22Rv1 (cell line): ENCODE measurements around the gene PTMA.

Experiments
- ZFX ChIP-seq: fragments of 450-650 bp; IDR thresholded peaks from 2 replicates; pipeline ENCODE4 v1.6.1; 2017; ENCODE audit warnings: antibody characterized with exemption, borderline replicate concordance
- TF ChIP-seq, protein P1 (sequence below): fragments of 450-650 bp; IDR thresholded peaks from 2 replicates; pipeline ENCODE4 v1.5.1; 2017; ENCODE audit warnings: mild to moderate bottlenecking

DNA sequence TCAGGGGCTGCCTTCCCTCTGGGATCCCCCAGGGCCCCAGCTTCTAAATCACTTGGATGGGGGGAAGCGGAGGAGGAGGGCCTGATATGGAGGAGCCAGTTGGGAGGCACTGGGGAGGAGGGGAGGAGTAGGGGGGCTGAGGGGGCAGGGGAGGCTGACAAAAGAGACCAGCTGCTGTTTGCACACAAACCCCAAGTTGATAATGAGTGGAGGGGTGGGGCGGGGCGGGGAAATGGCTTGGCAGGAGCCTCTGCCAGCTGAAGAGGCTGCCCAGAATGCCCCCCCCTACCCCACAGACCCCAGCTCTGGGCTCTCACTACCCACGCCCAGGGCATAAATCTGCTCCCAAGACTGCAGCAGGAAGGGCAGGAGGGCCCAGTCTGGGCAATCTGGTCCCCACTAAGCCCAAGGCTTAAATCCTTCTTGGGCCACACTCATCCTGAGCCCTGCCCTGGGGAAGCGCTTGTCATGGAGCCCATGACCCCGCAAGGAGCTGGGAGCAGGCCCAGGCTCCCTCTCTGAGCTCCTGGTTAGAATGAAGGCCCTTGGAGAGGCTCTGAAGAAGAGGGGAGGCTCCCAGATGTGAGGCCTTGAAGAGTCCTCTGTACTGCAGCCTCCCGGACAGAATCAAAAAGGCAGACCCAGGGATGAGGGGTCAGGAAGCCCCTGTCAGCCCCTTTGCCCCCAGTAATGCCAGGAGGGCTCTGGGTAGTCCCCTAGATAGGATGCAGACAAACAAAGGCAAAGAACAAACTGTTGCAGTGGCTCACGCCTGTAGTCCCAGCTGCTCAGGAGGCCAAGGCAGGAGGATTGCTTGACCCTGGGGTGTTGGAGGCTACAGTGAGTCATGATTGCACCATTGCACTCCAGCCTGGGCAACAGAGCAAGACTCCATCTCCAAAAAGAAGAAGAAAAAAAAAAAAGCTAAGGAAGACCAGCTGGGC lies 24.8 kb upstream of the PTMA start:
- TF ChIP-seq, protein P1, sequence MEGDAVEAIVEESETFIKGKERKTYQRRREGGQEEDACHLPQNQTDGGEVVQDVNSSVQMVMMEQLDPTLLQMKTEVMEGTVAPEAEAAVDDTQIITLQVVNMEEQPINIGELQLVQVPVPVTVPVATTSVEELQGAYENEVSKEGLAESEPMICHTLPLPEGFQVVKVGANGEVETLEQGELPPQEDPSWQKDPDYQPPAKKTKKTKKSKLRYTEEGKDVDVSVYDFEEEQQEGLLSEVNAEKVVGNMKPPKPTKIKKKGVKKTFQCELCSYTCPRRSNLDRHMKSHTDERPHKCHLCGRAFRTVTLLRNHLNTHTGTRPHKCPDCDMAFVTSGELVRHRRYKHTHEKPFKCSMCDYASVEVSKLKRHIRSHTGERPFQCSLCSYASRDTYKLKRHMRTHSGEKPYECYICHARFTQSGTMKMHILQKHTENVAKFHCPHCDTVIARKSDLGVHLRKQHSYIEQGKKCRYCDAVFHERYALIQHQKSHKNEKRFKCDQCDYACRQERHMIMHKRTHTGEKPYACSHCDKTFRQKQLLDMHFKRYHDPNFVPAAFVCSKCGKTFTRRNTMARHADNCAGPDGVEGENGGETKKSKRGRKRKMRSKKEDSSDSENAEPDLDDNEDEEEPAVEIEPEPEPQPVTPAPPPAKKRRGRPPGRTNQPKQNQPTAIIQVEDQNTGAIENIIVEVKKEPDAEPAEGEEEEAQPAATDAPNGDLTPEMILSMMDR: no peak
- TF ChIP-seq ZFX: no peak
